Subcutaneous abdominal adipose tissue (tissue), 5 donors: Measurements from ENCODE around the gene FAM222A.

Experiments used
- H3K27ac ChIP-seq: one replicate; pipeline ENCODE4 v1.7.0; 2013; ENCODE audit warnings: low read depth, mild to moderate bottlenecking, inconsistent platforms, low read length, moderate library complexity
- H3K27me3 ChIP-seq, 5 donors: one replicate each; pipeline ENCODE4 v1.7.0; 2013; ENCODE audit warnings: low read length in 5 of 5, inconsistent platforms in 1 of 5; ENCODE audit not compliant: control insufficient read depth in 5 of 5, insufficient read depth in 4 of 5
- H3K36me3 ChIP-seq, 5 donors: one replicate each; pipeline ENCODE4 v1.7.0; 2013; ENCODE audit warnings: low read length in 5 of 5; ENCODE audit not compliant: control insufficient read depth in 5 of 5, insufficient read depth in 5 of 5
- H3K4me1 ChIP-seq, 5 donors: one replicate each; pipeline ENCODE4 v1.7.0; 2013; ENCODE audit warnings: low read length in 5 of 5, mild to moderate bottlenecking in 3 of 5, moderate library complexity in 1 of 5; ENCODE audit not compliant: control insufficient read depth in 5 of 5, insufficient read depth in 5 of 5
- H3K4me3 ChIP-seq, 5 donors: one replicate each; pipeline ENCODE4 v1.7.0; 2013; ENCODE audit warnings: low read length in 5 of 5, low read depth in 1 of 5
- H3K9ac ChIP-seq, 5 donors: one replicate each; pipeline ENCODE4 v1.7.0; 2013; ENCODE audit warnings: low read length in 5 of 5, mild to moderate bottlenecking in 4 of 5, moderate library complexity in 3 of 5
- H3K9me3 ChIP-seq, 5 donors: one replicate each; pipeline ENCODE4 v1.7.0; 2013; ENCODE audit warnings: low read length in 5 of 5; ENCODE audit not compliant: control insufficient read depth in 5 of 5
- donor health status: healthy.
- donor health status: healthy.
- donor health status: healthy.
- donor health status: healthy.
- donor health status: healthy.

The FAM222A gene

DNA sequence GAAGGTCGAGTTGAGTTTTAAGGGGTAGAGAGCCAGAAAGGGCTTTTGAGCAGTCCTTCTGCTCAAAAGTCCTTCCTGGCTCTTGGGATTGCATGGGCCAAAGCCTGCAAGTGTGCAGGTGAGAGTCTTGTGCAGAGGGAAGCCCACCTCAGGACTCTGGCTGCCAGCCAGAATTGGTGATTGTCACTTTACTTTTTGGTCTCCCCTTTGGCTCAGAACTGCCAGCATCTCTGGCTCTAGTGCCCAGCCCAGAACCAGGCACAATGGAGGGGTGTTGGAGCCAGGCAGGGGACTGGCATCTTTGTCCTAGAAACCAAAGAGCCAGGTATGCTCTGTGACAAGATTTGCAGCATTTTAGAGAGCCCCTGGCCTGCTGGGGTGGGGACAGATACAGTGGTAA, 23.5 kb downstream of the FAM222A start:
- Histone ChIP-seq H3K9me3 (no peaks in the 10 kb centered on the region), H3K4me3 (no peak overlapping the region), H3K36me3 (no peaks in the 10 kb centered on the region), H3K27ac (no peak overlapping the region), H3K4me1 (peaks cover 0 to 5% (median 0%) of the 10 kb centered on the region in 5 donors), H3K9ac (no peak overlapping the region), H3K27me3 (peaks cover 5 to 38% (median 24%) of the 10 kb centered on the region in 5 donors)

DNA sequence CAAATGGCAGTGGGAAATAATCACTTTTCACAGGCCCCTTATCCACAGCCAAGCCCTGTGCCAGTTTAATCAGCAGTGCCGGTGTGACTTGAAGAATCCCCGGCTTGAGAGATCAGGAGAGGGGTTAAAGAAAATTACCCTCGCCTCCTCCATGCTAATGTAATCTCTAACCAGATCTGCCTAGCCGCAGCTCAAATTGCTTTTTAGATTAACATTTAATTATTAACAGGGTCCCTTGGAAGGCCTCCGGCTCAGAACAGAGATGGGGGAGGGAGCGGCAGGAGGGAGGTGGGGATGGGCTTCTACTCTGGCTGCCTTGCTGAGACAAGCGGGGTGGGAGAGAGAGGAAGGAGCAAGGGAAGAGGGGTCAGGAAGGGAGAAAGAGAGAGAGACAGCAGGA, 24.0 kb downstream of the FAM222A start:
- Histone ChIP-seq H3K27ac (no peak overlapping the region), H3K9me3 (no peaks in the 10 kb centered on the region), H3K4me3 (no peak overlapping the region), H3K36me3 (no peaks in the 10 kb centered on the region), H3K27me3 (peaks cover 5 to 36% (median 24%) of the 10 kb centered on the region in 5 donors), H3K9ac (no peak overlapping the region), H3K4me1 (peaks cover 0 to 5% (median 0%) of the 10 kb centered on the region in 5 donors)

DNA sequence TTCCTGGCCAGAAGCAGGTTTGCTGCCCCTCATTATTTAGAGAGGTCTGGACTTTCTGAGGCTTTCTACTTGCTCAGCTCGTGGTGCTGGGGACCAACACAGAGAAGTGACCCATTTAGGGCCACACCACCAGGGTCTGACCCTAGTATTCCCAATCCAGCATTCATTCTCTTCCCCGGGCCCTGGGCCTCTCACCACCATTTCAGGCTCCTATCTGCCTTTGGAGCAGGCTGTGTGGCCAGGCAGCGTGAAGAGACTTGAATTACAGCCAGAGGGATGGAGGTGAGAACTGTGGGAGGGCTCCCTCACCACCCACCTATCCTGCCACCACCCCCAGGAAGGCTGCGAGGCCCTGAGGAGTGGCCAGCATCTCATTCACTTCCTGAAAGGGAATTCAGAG, 24.6 kb downstream of the FAM222A start:
- Histone ChIP-seq H3K36me3 (no peaks in the 10 kb centered on the region), H3K27me3 (peaks cover 5 to 36% (median 24%) of the 10 kb centered on the region in 5 donors), H3K9ac (no peak overlapping the region), H3K4me3 (no peak overlapping the region), H3K27ac (no peak overlapping the region), H3K9me3 (no peaks in the 10 kb centered on the region), H3K4me1 (peaks cover 0 to 5% (median 0%) of the 10 kb centered on the region in 5 donors)

DNA sequence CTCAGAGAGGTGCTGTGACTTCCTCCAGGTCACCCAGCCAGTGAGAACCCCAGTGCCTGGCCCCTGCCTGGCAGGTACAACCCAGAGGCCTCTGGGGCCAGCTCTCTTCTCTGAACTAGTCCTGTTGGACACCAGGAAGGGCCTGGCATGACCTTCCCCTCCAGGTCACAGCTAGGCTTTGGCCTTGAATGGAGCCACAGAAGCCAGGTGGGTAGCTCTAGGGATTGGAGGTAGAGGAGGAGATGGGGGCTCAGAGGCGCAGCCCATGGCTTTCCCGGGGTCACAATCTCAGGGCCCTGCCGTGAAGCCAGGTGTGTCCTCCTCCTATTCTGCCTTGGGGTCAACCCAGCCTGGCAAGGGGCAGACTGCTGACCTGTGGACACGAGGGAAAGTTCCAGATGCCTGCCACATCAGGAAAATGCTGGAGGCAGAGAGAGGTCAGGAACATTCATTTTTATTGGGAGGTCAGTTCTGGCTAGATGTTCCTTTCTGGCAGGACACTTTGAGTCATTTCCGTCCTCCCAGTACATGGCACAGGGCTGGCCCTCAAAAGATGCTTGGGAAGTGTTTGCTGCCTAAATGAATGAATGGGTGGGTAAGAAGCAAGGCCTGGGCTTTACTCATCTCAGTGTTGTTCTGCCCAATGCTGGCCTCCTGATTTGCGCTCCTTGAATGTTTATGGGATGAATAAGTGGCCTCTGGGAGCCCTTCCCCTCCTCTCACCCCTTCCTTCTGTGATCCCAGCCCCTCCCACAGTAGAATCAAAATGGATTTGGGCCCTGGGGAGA, 25.4 kb downstream of the FAM222A start:
- no peak overlapping the region for H3K9ac ChIP-seq

DNA sequence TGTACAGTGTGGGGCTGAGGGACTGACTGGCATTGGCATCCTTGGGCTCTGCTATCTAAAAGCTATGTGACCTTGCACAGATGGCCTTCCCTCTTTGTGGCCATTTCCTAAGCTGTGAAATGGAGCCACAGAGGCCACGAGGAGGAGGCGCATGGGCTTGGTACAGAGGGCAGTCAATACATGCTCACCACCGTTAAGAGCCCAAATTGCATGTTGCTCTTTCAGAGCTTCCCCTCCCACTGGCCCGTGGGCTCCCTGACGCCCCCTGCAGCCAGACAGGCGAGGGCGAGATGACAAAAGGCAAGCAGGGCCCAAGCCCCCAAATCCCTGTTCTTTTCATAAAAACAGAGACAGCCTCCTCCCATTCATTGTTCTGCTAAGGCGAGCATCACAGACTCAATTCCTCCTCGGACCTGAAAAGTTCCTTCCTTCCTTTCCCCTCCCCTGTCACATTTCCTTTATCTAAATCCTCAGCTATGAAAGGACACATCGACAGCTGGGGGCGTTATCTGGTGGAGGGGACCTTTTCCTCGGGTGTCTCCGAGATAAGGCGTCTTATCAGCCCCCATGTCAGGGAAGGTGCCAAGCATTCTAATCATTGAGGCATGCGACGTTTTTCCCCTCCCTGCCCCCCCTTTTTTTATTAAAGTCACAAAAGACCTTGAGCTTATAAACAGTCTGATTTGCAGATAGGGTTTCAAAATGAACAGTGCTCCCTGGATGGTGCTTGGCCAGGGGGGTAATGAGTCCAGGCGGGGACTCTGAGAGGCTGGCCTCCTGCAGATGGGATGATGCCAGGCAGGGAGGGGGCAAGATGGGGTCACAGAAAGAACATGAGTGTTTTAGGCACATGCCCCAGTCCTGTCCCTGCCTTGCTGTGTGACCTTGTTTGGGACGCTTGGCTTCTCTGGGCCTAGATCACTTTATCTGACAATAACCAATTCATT, 26.4 kb downstream of the FAM222A start:
- H3K9me3 ChIP-seq: no peaks in the 10 kb centered on the region
- H3K4me1 ChIP-seq: no peaks in the 10 kb centered on the region
- no peak overlapping the region for H3K4me3 ChIP-seq
- H3K9ac ChIP-seq: no peak overlapping the region
- H3K27ac ChIP-seq: no peak overlapping the region
- peaks cover 0 to 31% (median 19%) of the 10 kb centered on the region in 5 donors for H3K27me3 ChIP-seq
- H3K36me3 ChIP-seq: no peaks in the 10 kb centered on the region

More for the DNA sequence above, 25.4 kb downstream of the FAM222A start:
- Histone ChIP-seq H3K4me3 (no peak overlapping the region), H3K27me3 (peaks cover 5 to 36% (median 23%) of the 10 kb centered on the region in 5 donors), H3K36me3 (no peaks in the 10 kb centered on the region), H3K9me3 (no peaks in the 10 kb centered on the region), H3K4me1 (peaks cover 0 to 4% (median 0%) of the 10 kb centered on the region in 5 donors), H3K27ac (no peak overlapping the region)

DNA sequence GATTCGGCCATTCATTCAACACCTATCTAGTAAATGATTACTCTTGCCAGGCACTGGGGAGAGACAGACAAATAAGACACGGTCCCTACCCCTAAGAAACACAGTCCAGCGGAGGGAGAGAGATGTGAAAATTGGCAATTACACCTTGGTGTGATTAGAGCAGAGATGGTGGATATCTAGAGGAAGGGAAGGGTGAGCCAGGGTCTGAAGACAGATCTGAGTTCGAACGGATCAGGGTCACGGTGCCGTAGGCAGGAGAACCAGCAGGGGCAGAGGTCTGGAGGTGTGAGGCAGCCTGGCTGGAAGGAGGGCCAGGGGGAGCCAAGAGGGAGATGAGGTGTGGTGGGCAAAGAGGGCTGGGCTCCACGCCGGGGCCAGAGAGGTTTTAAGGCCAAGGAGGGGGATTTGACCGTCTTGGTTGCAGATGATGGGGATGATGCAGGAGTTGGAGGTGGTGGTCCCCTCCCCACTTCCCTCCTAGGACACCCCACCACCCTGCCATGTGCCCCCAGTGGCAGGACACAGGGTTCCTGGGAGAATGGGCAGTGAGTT, 27.1 kb downstream of the FAM222A start:
- Histone ChIP-seq H3K27me3 (peaks cover 0 to 25% (median 17%) of the 10 kb centered on the region in 5 donors), H3K4me1 (no peaks in the 10 kb centered on the region), H3K9me3 (no peaks in the 10 kb centered on the region), H3K36me3 (no peaks in the 10 kb centered on the region), H3K27ac (no peak overlapping the region), H3K9ac (no peak overlapping the region), H3K4me3 (no peak overlapping the region)

DNA sequence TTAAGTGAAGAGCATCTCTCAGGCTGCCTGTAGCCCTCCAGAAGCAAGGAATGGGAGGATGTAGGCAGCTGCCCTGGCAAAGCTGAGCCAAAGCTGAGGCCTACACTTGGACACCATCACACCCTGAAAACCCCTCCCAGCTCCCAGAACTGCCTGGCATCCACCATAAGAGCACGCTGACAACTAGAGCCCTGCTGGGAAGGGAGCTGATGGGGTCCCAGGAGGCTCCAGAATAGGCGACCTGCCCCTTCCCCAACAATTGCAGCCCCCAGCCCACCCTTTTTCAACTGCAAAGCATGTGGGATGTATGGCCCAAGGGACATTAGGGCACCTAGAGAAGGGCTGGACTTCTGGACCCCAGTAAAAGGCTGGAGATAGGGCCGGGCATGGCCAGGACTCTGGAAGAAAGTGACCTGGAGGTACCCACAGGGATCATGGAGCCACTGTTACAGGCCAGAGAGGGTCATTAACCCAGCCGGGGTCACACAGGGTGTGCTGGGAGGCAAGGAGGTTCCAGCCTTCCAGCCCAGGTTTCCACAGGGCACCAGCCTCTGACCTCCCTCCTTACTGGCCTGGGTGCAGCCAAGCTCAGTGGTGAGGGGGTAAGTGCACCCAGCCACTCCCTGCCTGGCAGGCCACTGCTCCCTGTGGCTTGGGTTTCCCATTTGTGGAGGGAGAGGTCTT, 27.8 kb downstream of the FAM222A start:
- Histone ChIP-seq H3K27ac (no peak overlapping the region), H3K9ac (no peak overlapping the region), H3K9me3 (no peaks in the 10 kb centered on the region), H3K4me3 (no peak overlapping the region), H3K27me3 (peaks cover 0 to 18% (median 11%) of the 10 kb centered on the region in 5 donors), H3K36me3 (no peaks in the 10 kb centered on the region), H3K4me1 (no peaks in the 10 kb centered on the region)

DNA sequence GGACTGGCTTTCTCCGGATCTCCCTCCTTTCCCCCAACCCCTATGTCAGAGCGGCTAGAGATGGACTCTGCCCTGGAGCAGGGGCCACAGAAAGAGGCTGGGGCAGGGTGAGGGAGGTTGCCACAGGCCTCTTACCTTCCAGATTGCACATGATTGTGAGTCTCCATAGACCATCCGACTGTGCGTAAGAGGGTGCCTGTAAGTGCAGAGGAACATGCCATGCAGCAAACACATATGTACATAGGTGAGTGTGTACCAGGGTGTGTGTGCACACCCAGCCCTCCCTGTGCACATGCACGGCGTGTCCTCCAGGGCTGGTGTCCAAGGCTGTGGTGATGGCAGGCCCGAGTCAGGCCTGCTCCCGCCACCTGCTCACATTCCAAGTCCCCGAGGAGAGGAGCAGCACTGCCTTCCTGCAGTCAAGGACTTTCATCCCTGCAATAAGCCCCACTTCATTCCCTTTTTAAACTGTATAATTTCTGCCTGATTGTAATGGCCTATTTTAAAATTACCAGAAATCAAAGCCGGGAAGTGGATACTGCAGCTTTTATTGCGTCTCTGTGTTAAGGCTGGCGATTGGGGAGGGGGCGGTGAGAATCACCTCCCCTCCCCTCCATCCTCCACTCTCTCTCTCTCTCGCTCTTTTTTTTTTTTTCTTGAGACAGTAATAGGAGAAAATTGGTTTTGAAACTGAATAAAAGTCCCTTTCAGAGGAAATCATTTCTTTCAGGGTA, 28.5 kb downstream of the FAM222A start:
- Histone ChIP-seq H3K9me3 (no peaks in the 10 kb centered on the region), H3K36me3 (no peaks in the 10 kb centered on the region), H3K4me1 (no peaks in the 10 kb centered on the region), H3K27me3 (peaks cover 0 to 15% (median 6%) of the 10 kb centered on the region in 5 donors), H3K4me3 (no peak overlapping the region), H3K9ac (no peak overlapping the region), H3K27ac (no peak overlapping the region)
